ENCODE measurements around the gene HPS4.

Gene HPS4

GRCh38 chr22:26463688-26464087 lies 19.9 kb downstream of the HPS4 start:
- no peak for DNase-seq (ENCODE audit: low read depth)

- no peak for DNase-seq (ENCODE audit: low read depth)
Observed at GRCh38 chr22:26463101-26463661, 20.4 kb downstream of the HPS4 start.

DNA sequence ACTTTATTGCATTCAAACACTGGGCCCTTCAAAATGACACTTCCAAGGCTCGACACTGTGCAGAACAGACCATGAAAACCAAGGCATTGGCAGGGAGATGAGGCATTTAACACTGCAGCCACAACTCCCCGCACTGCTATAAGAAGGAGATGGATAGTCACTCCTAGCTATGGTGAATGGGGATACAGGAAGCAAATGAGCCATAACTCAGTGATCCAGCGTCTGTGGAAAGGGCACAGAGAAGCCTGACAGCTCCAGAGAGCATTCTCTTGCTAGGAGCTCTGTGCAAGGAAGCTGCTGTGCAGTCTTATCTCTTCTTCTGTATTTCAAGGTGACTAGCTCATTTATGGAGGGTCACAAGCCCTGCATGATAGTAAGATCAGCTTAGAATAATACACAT lies 20.9 kb downstream of the HPS4 start:
- no peak for DNase-seq (ENCODE audit: low read depth)

DNA sequence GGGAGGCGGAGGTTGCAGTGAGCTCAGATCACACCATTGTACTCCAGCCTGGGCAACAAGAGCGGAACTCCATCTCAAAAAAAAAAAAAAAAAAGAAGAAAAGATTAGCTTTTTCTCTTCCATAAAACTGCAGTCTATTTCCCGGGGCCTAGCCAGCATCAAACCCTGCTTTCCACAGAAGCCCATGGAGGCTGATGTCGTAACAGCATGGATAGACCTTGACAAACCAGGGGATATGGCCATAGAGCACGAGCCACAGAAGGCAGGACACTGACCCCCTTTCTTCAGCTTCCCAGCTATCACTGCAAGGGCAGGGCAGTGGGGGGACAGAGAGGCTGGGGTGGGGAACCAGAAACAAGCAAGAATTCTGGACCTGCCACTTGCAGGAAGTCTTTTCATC lies 21.5 kb downstream of the HPS4 start:
- DNase-seq (ENCODE audit: low read depth) = no peak

DNA sequence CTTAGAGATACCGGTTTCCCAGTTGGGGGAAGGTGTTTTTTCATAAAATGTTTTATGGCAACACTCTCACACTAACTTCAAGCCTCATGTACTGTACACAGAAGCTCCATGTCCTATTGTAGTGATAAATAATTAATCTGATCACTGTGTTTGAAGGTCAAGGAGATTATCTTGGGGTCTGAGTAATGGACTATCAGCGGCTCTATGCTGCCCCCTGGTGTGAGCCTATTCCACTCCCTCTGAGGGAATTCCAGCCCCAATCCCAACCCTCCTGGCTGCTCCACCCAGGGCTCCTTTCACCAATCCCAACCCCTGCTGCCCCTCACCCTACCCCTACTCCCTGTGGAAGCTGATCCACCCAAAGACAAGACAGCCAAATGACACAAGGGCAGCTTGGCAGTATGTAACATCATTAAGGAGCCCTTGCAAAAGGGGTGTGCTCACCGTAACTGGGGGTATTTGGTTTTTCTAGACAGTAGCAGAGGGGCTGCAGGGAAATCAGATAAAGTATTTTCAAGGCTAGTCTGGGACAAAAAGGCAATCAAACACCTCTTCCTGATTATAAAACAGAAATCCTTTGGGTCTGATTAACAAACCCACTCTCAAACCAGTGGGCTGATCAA lies 22.3 kb downstream of the HPS4 start:
- DNase-seq (ENCODE audit: low read depth) = no peak

DNA sequence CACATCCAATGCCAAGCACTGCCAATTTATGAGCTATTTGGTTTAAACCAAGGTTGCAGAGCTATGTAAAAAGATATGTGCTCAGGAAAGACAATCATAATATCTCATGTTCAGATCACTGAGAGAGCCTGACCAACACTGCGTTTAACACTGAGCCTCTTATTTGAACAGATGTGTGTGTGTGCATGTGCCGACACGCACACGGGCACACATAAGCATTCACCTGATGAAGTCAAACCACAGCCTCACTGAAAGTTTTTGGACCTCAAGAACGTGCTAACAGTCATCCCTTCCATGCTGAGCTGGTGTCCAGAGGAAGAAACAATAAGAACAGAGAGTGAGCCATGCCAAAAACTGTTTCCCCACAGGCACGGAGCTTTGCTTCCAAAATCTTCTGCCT lies 23.4 kb downstream of the HPS4 start:
- no peak for DNase-seq (ENCODE audit: low read depth)

GRCh38 chr22:26457661-26458272 lies 25.8 kb downstream of the HPS4 start:
- no peak for DNase-seq (ENCODE audit: low read depth)

GRCh38 chr22:26453812-26454500 lies 29.6 kb downstream of the HPS4 start:
- no peak for DNase-seq (ENCODE audit: low read depth)

DNA sequence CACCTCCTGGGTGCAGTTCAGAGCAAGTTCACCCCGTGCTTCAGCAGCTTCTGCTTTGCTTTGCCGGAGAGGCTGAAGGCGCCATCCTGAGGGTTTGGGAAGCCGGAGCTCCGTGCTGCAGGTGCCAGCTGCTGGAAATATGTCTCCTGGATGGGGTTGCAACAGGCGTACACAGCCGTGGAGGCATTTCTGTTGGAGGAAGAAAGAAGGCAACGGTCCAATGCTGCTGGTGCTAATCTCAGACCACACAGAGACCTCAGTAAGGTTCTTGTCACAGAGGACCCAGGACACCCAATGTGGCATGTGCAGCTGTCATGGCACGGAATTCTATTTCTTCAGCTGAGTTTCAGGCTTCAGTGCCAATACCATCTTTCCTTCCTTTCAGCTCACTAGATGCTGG lies 30.4 kb downstream of the HPS4 start:
- no peak for DNase-seq (ENCODE audit: low read depth)

DNA sequence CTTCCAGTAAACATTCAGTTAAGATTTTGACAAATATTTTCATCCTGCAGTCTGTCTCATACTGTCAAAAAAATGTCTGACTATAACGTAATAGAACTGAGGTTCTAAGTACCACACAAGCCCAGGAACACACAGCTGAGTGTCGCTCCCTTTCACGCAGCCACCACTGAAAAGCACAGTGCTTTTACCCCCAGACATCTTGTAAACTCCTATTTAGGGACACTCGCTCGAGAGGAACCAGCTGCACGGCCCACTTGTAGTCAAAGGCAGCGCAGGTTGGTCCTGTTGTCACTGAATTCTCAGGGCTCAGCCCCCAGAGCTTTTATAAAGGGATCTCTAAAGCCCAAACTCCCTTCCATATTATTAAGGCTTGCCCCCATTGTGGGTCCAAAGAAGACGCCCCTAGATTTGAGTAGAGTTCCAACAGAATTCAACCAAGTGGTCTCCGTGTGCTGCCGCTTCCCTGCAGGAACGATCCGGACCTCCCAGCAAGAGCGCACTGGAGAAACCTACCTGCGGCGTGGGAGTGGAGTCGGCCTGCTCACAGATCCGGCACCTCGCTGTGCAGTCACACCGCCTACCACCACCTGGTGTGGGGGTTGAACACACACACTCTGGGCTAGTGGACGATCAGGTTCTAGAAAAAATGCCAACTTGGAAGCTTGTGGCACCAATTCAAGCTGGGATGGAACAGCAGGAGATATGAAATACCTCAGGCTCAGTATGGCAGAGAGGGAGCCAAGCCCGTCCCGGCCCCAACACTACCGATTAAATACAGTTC lies 31.2 kb downstream of the HPS4 start:
- DNase-seq (ENCODE audit: low read depth) = no peak

- DNase-seq (ENCODE audit: low read depth) = no peak
Observed at GRCh38 chr22:26450453-26451185, 33.0 kb downstream of the HPS4 start.

DNA sequence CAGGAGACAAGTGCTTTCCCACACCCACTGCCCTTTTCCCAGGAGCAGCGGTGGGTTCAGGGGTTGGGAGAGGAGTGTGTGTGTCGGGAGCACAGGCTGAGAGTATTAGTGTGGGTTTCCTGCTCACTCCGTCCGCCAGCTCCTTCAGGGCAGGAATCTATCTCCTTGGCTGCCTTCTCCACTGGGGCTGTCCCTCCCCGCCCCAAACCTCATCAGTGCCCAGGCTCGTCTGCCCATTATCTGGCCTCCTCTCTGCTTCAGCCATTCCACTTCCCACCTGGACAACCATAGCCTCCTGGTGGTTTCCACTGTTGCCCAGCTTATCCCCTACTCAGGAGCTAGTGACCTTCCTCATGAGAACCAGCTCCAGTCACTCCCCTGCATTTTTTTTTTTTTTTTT lies 34.6 kb downstream of the HPS4 start:
- no peak for DNase-seq (ENCODE audit: low read depth)

DNA sequence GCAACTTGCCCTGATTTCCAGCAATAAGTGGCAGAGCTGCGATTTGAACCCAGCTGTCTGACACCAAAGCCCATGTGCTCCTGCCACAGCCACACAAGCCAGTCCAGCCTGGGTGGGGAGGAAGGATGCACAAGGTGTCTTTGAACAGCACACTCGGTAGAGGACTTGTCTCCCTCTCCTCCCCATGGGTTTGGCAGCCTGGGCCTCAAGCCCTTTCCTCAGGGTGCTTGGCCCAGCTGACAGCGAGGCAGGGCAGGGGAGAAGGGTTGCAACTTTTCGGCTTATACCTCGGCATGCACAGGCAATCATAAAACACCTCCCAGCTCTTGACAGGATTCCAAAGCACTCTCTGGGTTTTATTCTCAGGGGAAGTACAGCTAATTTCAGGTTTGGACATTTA lies 35.2 kb downstream of the HPS4 start:
- DNase-seq (ENCODE audit: low read depth) = no peak

- no peak for DNase-seq (ENCODE audit: low read depth)
Observed at GRCh38 chr22:26447584-26448329, 35.8 kb downstream of the HPS4 start.

DNA sequence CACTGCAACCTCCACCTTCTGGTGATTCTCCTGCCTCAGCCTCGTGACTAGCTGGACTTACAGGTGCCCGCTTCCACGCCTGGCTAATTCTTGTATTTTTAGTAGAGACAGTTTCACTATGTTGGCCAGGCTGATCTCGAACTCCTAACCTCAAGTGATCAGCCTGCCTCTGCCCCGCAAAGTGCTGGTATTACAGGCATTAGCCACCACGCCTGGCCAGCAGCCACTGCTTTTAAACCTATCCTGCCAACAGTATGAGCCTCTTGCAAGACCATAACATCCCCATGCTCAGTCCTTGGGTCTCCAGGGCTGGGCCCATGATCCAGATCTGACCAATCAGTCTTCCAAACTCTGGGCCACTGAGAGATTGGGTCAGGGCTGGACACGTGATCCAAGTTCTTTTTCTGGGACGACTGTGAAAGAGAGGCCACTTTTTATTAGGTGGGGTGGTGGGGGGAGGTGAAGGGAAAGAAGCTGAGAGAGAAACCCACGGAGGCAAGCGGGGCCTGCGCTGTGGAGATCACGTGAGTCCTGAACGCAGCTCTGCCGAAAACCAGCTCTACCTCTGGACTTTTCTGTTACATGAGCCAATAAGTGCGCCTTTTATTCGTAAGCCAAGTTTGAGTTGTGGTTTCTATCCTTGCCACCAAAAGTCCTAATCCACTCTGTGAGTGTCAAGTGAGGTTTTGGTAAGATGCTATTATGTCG lies 36.6 kb downstream of the HPS4 start:
- no peak for DNase-seq (ENCODE audit: low read depth)

DNA sequence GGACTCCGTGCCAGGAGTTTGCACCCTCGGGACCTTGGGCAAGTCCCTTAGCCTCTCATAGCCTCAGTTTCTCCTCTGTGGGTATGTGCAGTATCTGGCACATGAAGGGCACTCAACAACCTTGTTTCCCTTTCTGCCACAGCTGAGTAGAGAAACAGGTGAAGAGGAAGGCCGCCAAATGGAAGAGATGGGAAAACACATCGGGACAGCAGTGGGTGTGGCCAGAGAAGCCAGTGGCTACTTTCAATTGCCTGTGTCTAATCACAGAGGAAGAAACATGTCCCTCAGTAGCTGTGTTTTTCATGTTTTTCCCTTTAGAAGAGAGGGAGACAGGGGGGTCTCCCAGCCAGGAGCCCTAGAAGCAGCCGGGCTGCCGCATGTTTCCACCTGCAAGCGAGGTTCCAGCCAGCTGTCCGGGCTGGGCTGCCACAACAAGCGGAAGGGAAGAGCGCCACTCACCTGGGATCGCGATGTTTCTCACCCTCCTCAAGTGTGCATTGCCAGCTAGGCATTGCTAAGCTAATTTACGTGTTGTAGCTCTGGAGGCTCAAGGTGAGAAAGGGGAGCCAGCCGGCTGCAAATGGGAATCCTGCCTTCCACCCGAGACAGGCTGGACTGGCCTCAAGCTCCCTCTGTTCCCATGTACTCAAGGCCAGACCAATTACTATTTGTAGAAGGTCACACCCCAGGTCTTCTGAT lies 37.9 kb downstream of the HPS4 start:
- no peak for DNase-seq (ENCODE audit: low read depth)

GRCh38 chr22:26444777-26445176 lies 38.8 kb downstream of the HPS4 start:
- DNase-seq (ENCODE audit: low read depth) = no peak

- DNase-seq (ENCODE audit: low read depth) = no peak
Observed at GRCh38 chr22:26443901-26444690, 39.5 kb downstream of the HPS4 start.
